Measurements from ENCODE around the gene BLTP3A. TPM values are rescaled to one million over a fixed set of nuclear protein-coding genes. Genes with fewer than 3 reads are reported as not detected.

BLTP3A gene
- total RNA-seq, 1 donor from 2014 or later: 11.1 TPM

DNA sequence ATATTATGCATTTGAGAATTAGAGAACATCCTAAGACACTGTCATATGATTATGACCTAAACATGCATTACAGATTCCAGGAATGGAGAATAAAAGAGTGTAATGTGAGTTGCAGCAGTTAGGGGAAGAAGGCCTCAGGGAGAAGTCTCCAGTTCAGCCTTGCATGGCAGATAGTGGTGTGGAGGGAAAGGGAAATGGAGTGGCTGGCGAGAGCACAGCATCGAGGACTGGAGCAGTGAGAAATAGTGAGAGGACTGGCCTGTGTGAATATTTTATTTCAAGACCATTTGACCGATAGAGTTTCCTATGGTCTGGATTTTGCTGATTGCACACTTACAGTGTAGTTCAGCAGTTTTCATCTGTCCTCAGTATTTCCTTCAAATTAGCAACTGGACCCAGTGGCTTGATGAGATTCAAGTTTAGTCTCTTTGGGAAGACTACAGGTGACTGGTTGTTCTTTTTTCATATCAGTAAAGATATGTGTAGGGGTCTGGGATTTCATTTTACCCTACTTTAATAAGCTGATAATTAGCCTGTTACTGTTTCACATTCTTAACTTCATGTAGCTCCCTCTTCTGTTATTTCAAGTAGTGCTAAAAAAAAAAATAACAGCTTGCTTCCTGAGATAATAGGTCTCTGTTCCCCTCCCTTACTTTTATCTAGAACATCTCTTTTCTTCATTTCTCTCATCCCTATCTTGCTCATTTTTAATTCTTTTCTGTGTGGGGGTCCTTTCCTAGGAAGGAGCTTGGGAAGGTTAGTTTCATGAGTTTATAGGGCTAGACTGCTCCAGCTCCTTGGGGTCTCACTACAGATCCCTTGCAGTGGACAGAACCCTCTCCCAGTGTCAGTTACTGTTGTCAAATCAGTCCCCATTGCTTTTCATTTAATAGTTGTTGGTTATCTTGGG, 27.9 kb downstream of the BLTP3A start:
- intact Hi-C loops (cut with micrococcal nuclease): no loop called here

- intact Hi-C loops (cut with micrococcal nuclease): no loop called here
Observed at GRCh38 chr6:34829137-34829536, 37.3 kb downstream of the BLTP3A start.

- intact Hi-C loops (cut with micrococcal nuclease): no loop called here
Observed at GRCh38 chr6:34832942-34833341, 41.1 kb downstream of the BLTP3A start.

GRCh38 chr6:34834789-34835518, 43.1 kb downstream of the BLTP3A start:
- intact Hi-C loops (cut with micrococcal nuclease): no loop called here

- intact Hi-C loops (cut with micrococcal nuclease): no loop called here
Observed at GRCh38 chr6:34836008-34836407, 44.1 kb downstream of the BLTP3A start.

- intact Hi-C loops (cut with micrococcal nuclease): no loop called here
Observed at GRCh38 chr6:34836451-34836850, 44.6 kb downstream of the BLTP3A start.

- intact Hi-C loops (cut with micrococcal nuclease): no loop called here
Observed at GRCh38 chr6:34837528-34837927, 45.6 kb downstream of the BLTP3A start.

- intact Hi-C loops (cut with micrococcal nuclease): no loop called here
Observed at GRCh38 chr6:34839666-34840352, 47.9 kb downstream of the BLTP3A start.

Other genes with a start within 250 kb of the BLTP3A start
- gene SPDEF, start 235.8 kb upstream of the BLTP3A start, total RNA-seq: not detected in 2 replicates
- 84.8 and 88.3 TPM in 2 replicates for gene ILRUN, start 95.3 kb upstream of the BLTP3A start, total RNA-seq
- 114 and 124 TPM in 2 replicates for gene SNRPC, start 34.6 kb upstream of the BLTP3A start, total RNA-seq
- 30.3 and 34.1 TPM in 2 replicates for gene TAF11, start 96.0 kb downstream of the BLTP3A start, total RNA-seq
- 9.0 and 9.4 TPM in 2 replicates for gene ANKS1A, start 97.2 kb downstream of the BLTP3A start, total RNA-seq

All from T-helper 1 cell treated with Interleukin-12 subunit alpha and Interleukin-12 subunit beta and Interleukin-4 antibody, amounts not matched to agents 30 ng/mL and 1 ng/mL, for 36 hours (primary cell).